H1 (cell line): Measurements from ENCODE around the gene SLC26A4. TPM values are rescaled to one million over a fixed set of nuclear protein-coding genes. Genes with fewer than 3 reads are reported as not detected.

Source experiments
- CTCF ChIA-PET: fragments of 300-600 bp; sonication (Branson Sonifier 250); formaldehyde crosslinking; loops from one replicate; lab custom pipeline; 2021; ENCODE audit not compliant: partially characterized antibody; lab: Charles Lee
- POLR2A ChIA-PET: fragments of 300-600 bp; sonication (Branson Sonifier 250); formaldehyde crosslinking; loops from one replicate; lab custom pipeline; 2021; ENCODE audit warnings: inconsistent platforms; ENCODE audit not compliant: partially characterized antibody; lab: Charles Lee
- DNase-seq, 2 experiments: peaks; one replicate each; pipeline versions ENCODE4 v3.0.0 to v3.0.0-alpha.2; 2010 to 2022; ENCODE audit warnings: low spot score in 2 of 2, low read depth in 1 of 2, mixed read lengths in 1 of 2
- FAIRE-seq: peaks from 2 replicates; lab custom pipeline; 2011; peaks lifted over from hg19 to GRCh38; lab: Jason Lieb, UNC
- H2AFZ ChIP-seq: 2 replicates; pipeline ENCODE4 v1.8.1; 2012; ENCODE audit warnings: low read length, inconsistent platforms
- H2AK5ac ChIP-seq: 2 replicates; pipeline ENCODE4 v1.6.1; 2013; ENCODE audit warnings: low read depth, low read length
- H2BK120ac ChIP-seq: replicated peaks from 2 replicates; pipeline ENCODE3; 2013; ENCODE audit warnings: low read depth, low read length, inconsistent platforms
- H2BK12ac ChIP-seq: 2 replicates; pipeline ENCODE4 v1.6.1; 2013; ENCODE audit warnings: low read depth, low read length
- H2BK15ac ChIP-seq: 2 replicates; pipeline ENCODE4 v1.6.1; 2013; ENCODE audit warnings: low read length
- H2BK20ac ChIP-seq: 2 replicates; pipeline ENCODE4 v1.6.1; 2013; ENCODE audit warnings: low read length
- H2BK5ac ChIP-seq: 2 replicates; pipeline ENCODE4 v1.6.1; 2013; ENCODE audit warnings: low read depth, low read length
- H3K14ac ChIP-seq: 2 replicates; pipeline ENCODE4 v1.6.1; 2013; ENCODE audit warnings: inconsistent platforms; ENCODE audit not compliant: insufficient read length
- H3K18ac ChIP-seq: 2 replicates; pipeline ENCODE4 v1.6.1; 2013; ENCODE audit warnings: low read length; ENCODE audit errors: extremely low read depth
- H3K23ac ChIP-seq: 2 replicates; pipeline ENCODE4 v1.6.1; 2013; ENCODE audit warnings: inconsistent platforms; ENCODE audit not compliant: insufficient read length
- H3K23me2 ChIP-seq: 2 replicates; pipeline ENCODE4 v1.6.1; 2013; ENCODE audit warnings: low read depth, low read length
- H3K27ac ChIP-seq: 2 replicates; pipeline ENCODE4 v1.6.1; 2011; ENCODE audit warnings: low read depth, low read length, inconsistent platforms
- H3K27me3 ChIP-seq, 4 experiments: replicated peaks in 1 of 4; 1 replicate in 1 of 4; 2 replicates in 3 of 4; pipeline versions ENCODE4 v1.6.1 to v1.8.1; 2011 to 2013; ENCODE audit warnings: low read length in 3 of 4, mild to moderate bottlenecking in 3 of 4, inconsistent platforms in 2 of 4, mixed read lengths in 2 of 4, moderate library complexity in 1 of 4; ENCODE audit not compliant: control insufficient read depth in 3 of 4, insufficient read depth in 3 of 4; ENCODE audit errors: extremely low read depth in 1 of 4
- H3K36me3 ChIP-seq, 4 experiments: 2 replicates each; pipeline versions ENCODE4 v1.6.1 to v1.8.1; 2011 to 2013; ENCODE audit warnings: mild to moderate bottlenecking in 4 of 4, low read length in 3 of 4, moderate library complexity in 2 of 4, control low read depth in 1 of 4, inconsistent platforms in 1 of 4; ENCODE audit not compliant: insufficient read depth in 4 of 4, control insufficient read depth in 2 of 4
- H3K4ac ChIP-seq: replicated peaks from 2 replicates; pipeline ENCODE3; 2013; ENCODE audit warnings: low read length, low read depth, mixed read lengths, inconsistent platforms; ENCODE audit not compliant: insufficient read length
- H3K4me1 ChIP-seq, 4 experiments: replicated peaks in 1 of 4; 1 replicate in 1 of 4; 2 replicates in 3 of 4; pipeline versions ENCODE4 v1.6.1 to v1.8.1; 2011 to 2013; ENCODE audit warnings: low read length in 3 of 4, inconsistent platforms in 2 of 4, mixed read lengths in 1 of 4; ENCODE audit not compliant: insufficient read depth in 4 of 4, control insufficient read depth in 3 of 4
- H3K4me2 ChIP-seq, 2 experiments: 2 replicates each; pipeline versions ENCODE4 v1.6.1 to v1.8.1; 2011 to 2013; ENCODE audit warnings: low read depth in 2 of 2, low read length in 2 of 2, control low read depth in 1 of 2, inconsistent platforms in 1 of 2, mild to moderate bottlenecking in 1 of 2; ENCODE audit not compliant: insufficient read depth in 1 of 2
- H3K4me3 ChIP-seq, 4 experiments: fragments of 200-600, 300-600 bp in 1 of 4; sonication (generic), shearing (Covaris generic), sonication (Bioruptor Twin) in 1 of 4; 2 replicates each; pipeline versions ENCODE4 v1.5.1 to v1.8.1; 2011 to 2016; ENCODE audit warnings: low read length in 4 of 4, low read depth in 3 of 4, control low read depth in 2 of 4, inconsistent platforms in 2 of 4, mild to moderate bottlenecking in 2 of 4, mixed read lengths in 1 of 4, moderate library complexity in 1 of 4; ENCODE audit not compliant: insufficient read depth in 2 of 4; ENCODE audit errors: extremely low read depth in 1 of 4
- H3K56ac ChIP-seq: replicated peaks from 2 replicates; pipeline ENCODE3; 2013; ENCODE audit warnings: low read depth, mild to moderate bottlenecking, mixed read lengths, low read length, inconsistent platforms; ENCODE audit not compliant: insufficient read length
- H3K79me1 ChIP-seq: 2 replicates; pipeline ENCODE4 v1.6.1; 2013; ENCODE audit warnings: low read depth, low read length, control low read depth
- H3K79me2 ChIP-seq, 2 experiments: 2 replicates each; pipeline versions ENCODE4 v1.6.1 to v1.8.1; 2012 to 2013; ENCODE audit warnings: low read length in 2 of 2, mild to moderate bottlenecking in 2 of 2, inconsistent platforms in 1 of 2; ENCODE audit not compliant: insufficient read depth in 2 of 2, control insufficient read depth in 1 of 2
- H3K9ac ChIP-seq, 4 experiments: replicated peaks in 1 of 4; 1 replicate in 1 of 4; 2 replicates in 3 of 4; pipeline versions ENCODE4 v1.6.1 to v1.8.1; 2011 to 2013; ENCODE audit warnings: low read depth in 3 of 4, low read length in 3 of 4, control low read depth in 2 of 4, mild to moderate bottlenecking in 2 of 4, moderate library complexity in 2 of 4, inconsistent platforms in 1 of 4; ENCODE audit errors: extremely low read depth in 1 of 4
- H3K9me3 ChIP-seq, 2 experiments: 2 replicates each; pipeline versions ENCODE4 v1.6.1 to v1.8.1; 2012 to 2013; ENCODE audit warnings: mild to moderate bottlenecking in 2 of 2, moderate library complexity in 2 of 2, control low read depth in 1 of 2, inconsistent platforms in 1 of 2, low read depth in 1 of 2, low read length in 1 of 2, mixed read lengths in 1 of 2; ENCODE audit not compliant: insufficient read depth in 2 of 2
- H4K20me1 ChIP-seq, 2 experiments: replicated peaks in 1 of 2; 2 replicates each; pipeline versions ENCODE3 to v1.8.1; 2011 to 2013; ENCODE audit warnings: inconsistent platforms in 2 of 2, low read length in 2 of 2, mild to moderate bottlenecking in 1 of 2; ENCODE audit not compliant: insufficient read depth in 2 of 2, control insufficient read depth in 1 of 2
- H4K5ac ChIP-seq: 2 replicates; pipeline ENCODE4 v1.6.1; 2013; ENCODE audit warnings: low read length, low read depth, mixed read lengths, inconsistent platforms; ENCODE audit not compliant: insufficient read length
- H4K8ac ChIP-seq: 2 replicates; pipeline ENCODE4 v1.8.0; 2013; ENCODE audit warnings: mild to moderate bottlenecking, moderate library complexity, low read length, inconsistent platforms; ENCODE audit not compliant: insufficient read depth; ENCODE audit errors: extremely low read depth
- H4K91ac ChIP-seq: replicated peaks from 2 replicates; pipeline ENCODE3; 2013; ENCODE audit warnings: low read length, mixed read lengths, inconsistent platforms; ENCODE audit not compliant: insufficient read length
- CBX8 ChIP-seq: fragments of 300-800, 300-1000 bp; sonication (generic); IDR thresholded peaks from 2 replicates; pipeline ENCODE4 v1.7.1; 2016; ENCODE audit warnings: low read depth, low read length, borderline replicate concordance
- CHD2 ChIP-seq: IDR thresholded peaks from 2 replicates; pipeline ENCODE4 v1.6.1; 2012; ENCODE audit warnings: low read length, improper control_type of control experiment
- KDM5A ChIP-seq: fragments of 200-600 bp; IDR thresholded peaks from 2 replicates; pipeline ENCODE4 v1.7.1; 2012; ENCODE audit warnings: mild to moderate bottlenecking, low read length, inconsistent platforms, mixed read lengths
- SP2 ChIP-seq: IDR thresholded peaks from 2 replicates; pipeline ENCODE4 v1.6.1; 2012; ENCODE audit warnings: mild to moderate bottlenecking, low read length, inconsistent platforms
- YY1 ChIP-seq: IDR thresholded peaks from 2 replicates; pipeline ENCODE4 v1.6.1; 2011; ENCODE audit warnings: low read depth, mild to moderate bottlenecking, low read length
- ZNF274 ChIP-seq: IDR thresholded peaks from 2 replicates; pipeline ENCODE4 v1.7.0; 2012; ENCODE audit warnings: low read length, borderline replicate concordance; ENCODE audit errors: extremely low read depth
- polyA plus RNA-seq, 7 experiments: library from polyadenylated mRNA; depleted of rRNA in 3 of 7; stranded (reverse) in 5 of 7; unstranded in 2 of 7; fragments of >200 nt in 5 of 7; fragments of 200-250 nt in 2 of 7; gene quantifications; 1 replicate in 5 of 7; 2 replicates in 1 of 7; 4 replicates in 1 of 7; pipeline versions ENCODE4 v1.2.1 to v1.2.3, GENCODE V29; 2011 to 2013; ENCODE audit warnings: missing spikeins in 2 of 7, mixed read lengths in 2 of 7
- total RNA-seq: library from RNA; stranded (reverse); fragmentation: NEBNext Ultra II Directional; extraction: Animal tissue kit (Norgen Biotek cat#: 25700); gene quantifications from 2 replicates; pipeline ENCODE4 v1.2.1, GENCODE V29; 2021

The SLC26A4 gene
- total and polyA plus RNA-seq, 2 of the 8 experiments (the other 6 are each of a cell fraction or from before 2014, with no cell fraction given) = 0.11 to 0.35 TPM

GRCh38 chr7:107614425-107614824 is 46.2 kb upstream of the SLC26A4 start:
- H2BK5ac ChIP-seq = no peak overlapping the region
- H4K5ac ChIP-seq = no peak overlapping the region
- H3K9me3 ChIP-seq = no peaks in the 10 kb centered on the region
- no peak overlapping the region for H3K4ac ChIP-seq
- H3K36me3 ChIP-seq = no peaks in the 10 kb centered on the region; a peak in 1 of 8 replicates
- no peaks in the 10 kb centered on the region for H4K20me1 ChIP-seq
- no peaks in the 10 kb centered on the region for H3K79me2 ChIP-seq
- ChIA-PET POLR2A (no interaction called here), CTCF (no interaction called here)
- DNase-seq (no peak), FAIRE-seq (no peak)
- H2AK5ac ChIP-seq = no peak overlapping the region
- H4K8ac ChIP-seq = no peak overlapping the region
- H3K79me1 ChIP-seq = no peaks in the 10 kb centered on the region
- H3K14ac ChIP-seq = no peak overlapping the region
- no peaks in the 10 kb centered on the region for H3K4me1 ChIP-seq
- no peak for TF ChIP-seq SP2
- no peak for TF ChIP-seq CBX8
- no peak for TF ChIP-seq ZNF274
- TF ChIP-seq CHD2 = no peak
- TF ChIP-seq KDM5A = no peak
- no peak for TF ChIP-seq YY1
- H3K18ac ChIP-seq = no peak overlapping the region
- no peak overlapping the region for H3K4me2 ChIP-seq
- H3K56ac ChIP-seq = no peak overlapping the region
- H3K27me3 ChIP-seq = no peaks in the 10 kb centered on the region
- H2BK120ac ChIP-seq = no peak overlapping the region
- no peak overlapping the region for H3K27ac ChIP-seq
- no peak overlapping the region for H2AFZ ChIP-seq
- no peak overlapping the region for H3K23ac ChIP-seq
- H3K23me2 ChIP-seq = no peaks in the 10 kb centered on the region
- no peak overlapping the region for H4K91ac ChIP-seq
- no peak overlapping the region for H2BK12ac ChIP-seq
- no peak overlapping the region for H3K4me3 ChIP-seq
- H3K9ac ChIP-seq = no peak overlapping the region
- H2BK15ac ChIP-seq = no peak overlapping the region
- H2BK20ac ChIP-seq = no peak overlapping the region
